ENCODE data around the gene PIGB.
"Not testable (repeated sequence)": the region's sequence is repeated elsewhere in the genome, so short reads cannot be mapped to it uniquely, and the experiment has no call there.

PIGB gene

GRCh38 chr15:55379095-55379494, 60.1 kb downstream of the PIGB start:
- no peak for DNase-seq (ENCODE audit: low read depth in 3 of 3)

GRCh38 chr15:55381595-55381994, 62.6 kb downstream of the PIGB start:
- DNase-seq (ENCODE audit: low read depth in 3 of 3): no peak

GRCh38 chr15:55383687-55384086, 64.7 kb downstream of the PIGB start:
- DNase-seq (ENCODE audit: low read depth in 3 of 3): no peak

- no peak for DNase-seq (ENCODE audit: low read depth in 3 of 3)
These were observed 68.0 kb downstream of the PIGB start for GRCh38 chr15:55387027-55387426.

- no peak for DNase-seq (ENCODE audit: low read depth in 3 of 3)
These were observed 70.2 kb downstream of the PIGB start for GRCh38 chr15:55389264-55389607.

GRCh38 chr15:55394694-55395093, 75.7 kb downstream of the PIGB start:
- no peak for DNase-seq (ENCODE audit: low read depth in 3 of 3)

- no peak for DNase-seq (ENCODE audit: low read depth in 3 of 3)
These were observed 79.2 kb downstream of the PIGB start for GRCh38 chr15:55398243-55398642.

- DNase-seq (ENCODE audit: low read depth in 3 of 3): not testable (repeated sequence)
These were observed 81.0 kb downstream of the PIGB start for GRCh38 chr15:55400050-55400449.

GRCh38 chr15:55401786-55402246, 82.8 kb downstream of the PIGB start:
- no peak for DNase-seq (ENCODE audit: low read depth in 3 of 3)

GRCh38 chr15:55402707-55403106, 83.7 kb downstream of the PIGB start:
- DNase-seq (ENCODE audit: low read depth in 3 of 3): no peak

- no peak for DNase-seq (ENCODE audit: low read depth in 3 of 3)
These were observed 84.5 kb downstream of the PIGB start for GRCh38 chr15:55403531-55403930.
